Hair follicular keratinocyte (primary cell): ENCODE results near the gene CDK11A. TPM values are rescaled to one million over a fixed set of nuclear protein-coding genes. Genes with fewer than 3 reads are reported as not detected.

Experiments
- total RNA-seq: library from RNA; depleted of rRNA; stranded (reverse); fragments of >200 nt; gene quantifications from 2 replicates; pipeline ENCODE4 v1.2.3, GENCODE V29; 2015

The CDK11A gene
- 7.2 and 10.3 TPM in 2 replicates for total RNA-seq

GRCh38 chr1:1724035-1724864 lies at the start of gene CDK11A:
CDK11A (minus strand) TSS chr1:1724357; CDS start chr1:1722818, 1,539 bp downstream.

GRCh38 chr1:1692714-1693647 lies 31.2 kb downstream of the CDK11A start, which contains the start of gene SLC35E2B:
SLC35E2B (minus strand) TSS chr1:1692795; CDS start chr1:1676699, 16,096 bp downstream.

GRCh38 chr1:1658583-1659549 lies 65.3 kb downstream of the CDK11A start, which contains the start of gene CDK11B:
CDK11B (minus strand) TSS chr1:1659004; CDS start chr1:1657485, 1,519 bp downstream.

Other genes with a start within 250 kb of the CDK11A start
- 40.2 and 78.4 TPM in 2 replicates for gene ATAD3A, start 212.2 kb downstream of the CDK11A start, total RNA-seq
- gene TMEM240, start 183.7 kb downstream of the CDK11A start, total RNA-seq: not detected in 2 replicates
- 130 and 156 TPM in 2 replicates for gene SSU72, start 149.5 kb downstream of the CDK11A start, total RNA-seq
- 3.5 and 4.7 TPM in 2 replicates for gene FNDC10, start 124.2 kb downstream of the CDK11A start, total RNA-seq
- 24.0 and 45.4 TPM in 2 replicates for gene MIB2, start 108.9 kb downstream of the CDK11A start, total RNA-seq
- 0.08 and 3.7 TPM in 2 replicates for gene MMP23B, start 92.2 kb downstream of the CDK11A start, total RNA-seq
- gene CDK11B, start 65.4 kb downstream of the CDK11A start, total RNA-seq: 9.0 and 14.0 TPM in 2 replicates
- gene SLC35E2B, start 31.6 kb downstream of the CDK11A start, total RNA-seq: 8.0 and 12.4 TPM in 2 replicates
- gene NADK, start 54.1 kb upstream of the CDK11A start, total RNA-seq: 30.9 and 48.6 TPM in 2 replicates
- 125 and 148 TPM in 2 replicates for gene GNB1, start 166.7 kb upstream of the CDK11A start, total RNA-seq
- not detected in 2 replicates for gene CALML6, start 190.9 kb upstream of the CDK11A start, total RNA-seq
- gene TMEM52, start 194.9 kb upstream of the CDK11A start, total RNA-seq: 0.65 and 0.70 TPM in 2 replicates